Loucy (cell line): ENCODE data around the gene DHRS3.

Source experiments
- H2AFZ ChIP-seq: fragments of 200-600 bp; sonication (generic); 2 replicates; pipeline ENCODE4 v1.6.0; 2016; ENCODE audit warnings: antibody characterized with exemption, mild to moderate bottlenecking, low read length, moderate library complexity
- H3F3A ChIP-seq: fragments of 200-600 bp; 2 replicates; pipeline ENCODE4 v1.6.0; 2016; ENCODE audit warnings: antibody characterized with exemption, low read depth, mild to moderate bottlenecking
- H3K27me3 ChIP-seq: fragments of 200-600 bp; sonication (generic); 2 replicates; pipeline ENCODE4 v1.6.1; 2014; ENCODE audit warnings: low read length, mild to moderate bottlenecking; ENCODE audit not compliant: insufficient read depth, poor library complexity, severe bottlenecking
- H3K36me3 ChIP-seq: fragments of 200-600 bp; sonication (generic); 2 replicates; pipeline ENCODE4 v1.6.1; 2016; ENCODE audit warnings: low read length; ENCODE audit not compliant: insufficient read depth
- H3K4me1 ChIP-seq: fragments of 200-600 bp; sonication (generic); 2 replicates; pipeline ENCODE4 v1.5.1; 2014; ENCODE audit warnings: low read length, mild to moderate bottlenecking; ENCODE audit not compliant: insufficient read depth, poor library complexity, severe bottlenecking
- H3K4me2 ChIP-seq: fragments of 200-600 bp; sonication (generic); 2 replicates; pipeline ENCODE4 v1.6.0; 2014; ENCODE audit warnings: antibody characterized with exemption, low read length, low read depth, mild to moderate bottlenecking; ENCODE audit not compliant: poor library complexity, severe bottlenecking
- H3K4me3 ChIP-seq: fragments of 200-600 bp; sonication (generic); 2 replicates; pipeline ENCODE4 v1.5.1; 2014; ENCODE audit warnings: low read length, mild to moderate bottlenecking, mixed read lengths; ENCODE audit not compliant: poor library complexity, severe bottlenecking
- H3K79me2 ChIP-seq: fragments of 200-600 bp; sonication (generic); 2 replicates; pipeline ENCODE4 v1.6.1; 2014; ENCODE audit warnings: low read length; ENCODE audit not compliant: insufficient read depth
- H3K9ac ChIP-seq: fragments of 200-600 bp; sonication (generic); 2 replicates; pipeline ENCODE4 v1.6.0; 2014; ENCODE audit warnings: mild to moderate bottlenecking, low read depth, low read length, moderate library complexity; ENCODE audit not compliant: poor library complexity, severe bottlenecking
- H3K9me2 ChIP-seq: fragments of 200-600 bp; sonication (generic); replicated peaks from 2 replicates; pipeline ENCODE4 v1.6.1; 2016; ENCODE audit warnings: low read depth, low read length, mixed read lengths
- H3K9me3 ChIP-seq: fragments of 200-600 bp; sonication (generic); 2 replicates; pipeline ENCODE4 v1.6.1; 2014; ENCODE audit warnings: mild to moderate bottlenecking, antibody characterized with exemption, low read length, low read depth; ENCODE audit not compliant: insufficient read depth
- H4K20me1 ChIP-seq: fragments of 200-600 bp; sonication (generic); 2 replicates; pipeline ENCODE4 v1.6.0; 2014; ENCODE audit warnings: antibody characterized with exemption, low read length, mild to moderate bottlenecking; ENCODE audit not compliant: insufficient read depth, poor library complexity, severe bottlenecking
- CTCF ChIP-seq: fragments of 200-600 bp; sonication (generic); conservative IDR thresholded peaks from 2 replicates; pipeline ENCODE4 v1.5.1; 2014; ENCODE audit warnings: mild to moderate bottlenecking, antibody characterized with exemption, low read length
- EZH2phosphoT487 ChIP-seq: fragments of 200-600 bp; IDR thresholded peaks from 2 replicates; pipeline ENCODE4 v1.6.1; 2018; ENCODE audit warnings: antibody characterized with exemption, mild to moderate bottlenecking, moderate library complexity, borderline replicate concordance

DHRS3 gene

GRCh38 chr1:12583484-12583883 is 34.5 kb downstream of the DHRS3 start:
- no peaks in the 10 kb centered on the region for H3K27me3 ChIP-seq

DNA sequence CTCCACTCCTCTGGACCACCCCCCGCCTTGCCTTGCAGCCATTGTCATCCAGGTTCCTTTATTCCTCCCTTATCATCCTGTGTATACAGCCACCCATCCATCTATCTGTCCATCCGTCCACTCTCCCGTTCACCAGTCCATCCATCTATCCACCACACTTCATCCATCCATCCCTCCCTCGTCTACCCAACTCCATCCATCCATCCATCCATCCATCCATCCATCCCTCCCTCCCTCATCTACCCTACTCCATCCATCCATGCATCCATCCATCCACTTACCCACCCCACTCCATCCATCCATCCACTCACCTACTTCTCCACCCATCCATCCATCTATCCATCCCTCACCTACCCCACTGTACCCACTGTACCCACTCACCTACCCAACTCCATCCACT is 35.4 kb downstream of the DHRS3 start:
- Histone ChIP-seq H3K79me2 (no peaks in the 10 kb centered on the region), H4K20me1 (no peaks in the 10 kb centered on the region), H3K4me3 (no peak overlapping the region), H3F3A (no peaks in the 10 kb centered on the region), H3K36me3 (peaks cover 35% of the 10 kb centered on the region; the same call in 1 of the 2 replicates), H3K4me1 (no peaks in the 10 kb centered on the region), H2AFZ (no peak overlapping the region), H3K9ac (no peak overlapping the region), H3K4me2 (no peak overlapping the region), H3K9me2 (no peaks in the 10 kb centered on the region), H3K9me3 (no peaks in the 10 kb centered on the region), H3K27me3 (no peaks in the 10 kb centered on the region)
- TF ChIP-seq EZH2phosphoT487 = no peak
- no peak for TF ChIP-seq CTCF

More at GRCh38 chr1:12583484-12583883, 34.5 kb downstream of the DHRS3 start:
- H3K9ac ChIP-seq = no peak overlapping the region
- no peaks in the 10 kb centered on the region for H3K9me2 ChIP-seq
- no peaks in the 10 kb centered on the region for H3F3A ChIP-seq
- TF ChIP-seq EZH2phosphoT487 (no peak), CTCF (no peak)
- H3K4me1 ChIP-seq = no peaks in the 10 kb centered on the region
- no peak overlapping the region for H3K4me3 ChIP-seq
- H4K20me1 ChIP-seq = no peaks in the 10 kb centered on the region
- H3K79me2 ChIP-seq = no peaks in the 10 kb centered on the region; the same call in 1 of the 2 replicates
- no peak overlapping the region for H3K4me2 ChIP-seq
- H3K9me3 ChIP-seq = no peaks in the 10 kb centered on the region
- no peak overlapping the region for H2AFZ ChIP-seq
- peaks cover 28% of the 10 kb centered on the region; the same call in 1 of the 2 replicates for H3K36me3 ChIP-seq

DNA sequence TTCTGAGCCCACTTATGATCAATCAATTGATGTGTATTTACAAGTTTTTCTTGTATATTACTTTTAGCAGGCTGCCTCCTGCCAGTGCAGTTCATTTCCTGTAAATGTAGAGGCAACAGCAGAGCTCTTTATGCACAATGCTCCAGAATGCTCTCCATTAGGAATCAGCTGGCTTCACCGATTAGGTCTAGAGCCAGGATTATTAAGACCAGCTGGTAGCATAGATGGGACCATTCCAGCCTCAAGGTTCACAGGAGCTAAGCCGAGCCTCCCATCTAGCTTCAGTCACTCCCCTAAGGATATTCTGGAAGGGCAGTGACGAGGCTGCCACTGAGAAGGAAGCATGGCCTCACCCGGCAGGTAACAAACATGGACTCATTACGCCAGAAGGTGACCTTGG is 36.8 kb downstream of the DHRS3 start:
- Histone ChIP-seq H4K20me1 (no peaks in the 10 kb centered on the region), H3K9ac (no peak overlapping the region), H3K4me3 (no peak overlapping the region), H3K9me3 (no peaks in the 10 kb centered on the region), H3K27me3 (no peaks in the 10 kb centered on the region), H3K79me2 (no peaks in the 10 kb centered on the region), H3K36me3 (peaks cover 39% of the 10 kb centered on the region; the same call in 1 of the 2 replicates), H3K4me2 (no peak overlapping the region), H3K4me1 (no peaks in the 10 kb centered on the region), H3F3A (no peaks in the 10 kb centered on the region), H2AFZ (no peak overlapping the region), H3K9me2 (no peaks in the 10 kb centered on the region)
- TF ChIP-seq EZH2phosphoT487 = no peak
- no peak for TF ChIP-seq CTCF
